ENCODE data around the gene FAM114A2. TPM values are rescaled to one million over a fixed set of nuclear protein-coding genes. Genes with fewer than 3 reads are reported as not detected.

FAM114A2 gene
- total RNA-seq, 1 donor from 2014 or later, result 30.4 TPM

GRCh38 chr5:154059039-154059430 is 20.3 kb upstream of the FAM114A2 start:
- Mint-ChIP-seq H3K9me3 (no peaks in the 10 kb centered on the region), H3K4me3 (no peak overlapping the region), H3K36me3 (peaks cover 13% of the 10 kb centered on the region), H3K27me3 (no peaks in the 10 kb centered on the region), H3K27ac (no peak overlapping the region), H3K4me1 (ENCODE audit: unreplicated experiment) (peaks cover 5% of the 10 kb centered on the region)
- DNase-seq (ENCODE audit: extremely low spot score, unreplicated experiment), result no peak
- TF ChIP-seq CTCF (conservative IDR thresholded peaks at IDR 0.05), result no peak

- H3K27me3 Mint-ChIP-seq, result no peaks in the 10 kb centered on the region
- H3K9me3 Mint-ChIP-seq, result no peaks in the 10 kb centered on the region
- peaks cover 20% of the 10 kb centered on the region for H3K36me3 Mint-ChIP-seq
- no peak for DNase-seq (ENCODE audit: extremely low spot score, unreplicated experiment)
- H3K4me3 Mint-ChIP-seq, result no peak overlapping the region
- H3K4me1 Mint-ChIP-seq (ENCODE audit: unreplicated experiment), result peaks cover 5% of the 10 kb centered on the region
- H3K27ac Mint-ChIP-seq, result no peak overlapping the region
- no peak for TF ChIP-seq CTCF (conservative IDR thresholded peaks at IDR 0.05)
These were observed 19.6 kb upstream of the FAM114A2 start for GRCh38 chr5:154058055-154059038.

- Mint-ChIP-seq H3K4me3 (no peak overlapping the region), H3K9me3 (no peaks in the 10 kb centered on the region), H3K4me1 (ENCODE audit: unreplicated experiment) (peaks cover 5% of the 10 kb centered on the region), H3K27me3 (no peaks in the 10 kb centered on the region), H3K27ac (no peak overlapping the region), H3K36me3 (peaks cover 35% of the 10 kb centered on the region)
- no peak for DNase-seq (ENCODE audit: extremely low spot score, unreplicated experiment)
- no peak for TF ChIP-seq CTCF (conservative IDR thresholded peaks at IDR 0.05)
These were observed 16.5 kb upstream of the FAM114A2 start for GRCh38 chr5:154055201-154055600.

GRCh38 chr5:154053468-154053867 is 14.8 kb upstream of the FAM114A2 start:
- TF ChIP-seq CTCF (conservative IDR thresholded peaks at IDR 0.05), result no peak
- Mint-ChIP-seq H3K4me1 (ENCODE audit: unreplicated experiment) (no peaks in the 10 kb centered on the region), H3K36me3 (peaks cover 42% of the 10 kb centered on the region), H3K9me3 (no peaks in the 10 kb centered on the region), H3K27ac (no peak overlapping the region), H3K4me3 (no peak overlapping the region), H3K27me3 (no peaks in the 10 kb centered on the region)
- no peak for DNase-seq (ENCODE audit: extremely low spot score, unreplicated experiment)

- Mint-ChIP-seq H3K9me3 (no peaks in the 10 kb centered on the region), H3K27me3 (no peaks in the 10 kb centered on the region), H3K27ac (no peak overlapping the region), H3K4me3 (no peak overlapping the region), H3K36me3 (peaks cover 40% of the 10 kb centered on the region), H3K4me1 (ENCODE audit: unreplicated experiment) (no peaks in the 10 kb centered on the region)
- TF ChIP-seq CTCF (conservative IDR thresholded peaks at IDR 0.05), result no peak
- DNase-seq (ENCODE audit: extremely low spot score, unreplicated experiment), result no peak
These were observed 10.9 kb upstream of the FAM114A2 start for GRCh38 chr5:154049636-154050035.
